ENCODE data around the gene CUL4A. TPM values are rescaled to one million over a fixed set of nuclear protein-coding genes. Genes with fewer than 3 reads are reported as not detected.

The CUL4A gene
- total RNA-seq, 2 experiments from 2014 or later, result 54.6 to 56.6 TPM

DNA sequence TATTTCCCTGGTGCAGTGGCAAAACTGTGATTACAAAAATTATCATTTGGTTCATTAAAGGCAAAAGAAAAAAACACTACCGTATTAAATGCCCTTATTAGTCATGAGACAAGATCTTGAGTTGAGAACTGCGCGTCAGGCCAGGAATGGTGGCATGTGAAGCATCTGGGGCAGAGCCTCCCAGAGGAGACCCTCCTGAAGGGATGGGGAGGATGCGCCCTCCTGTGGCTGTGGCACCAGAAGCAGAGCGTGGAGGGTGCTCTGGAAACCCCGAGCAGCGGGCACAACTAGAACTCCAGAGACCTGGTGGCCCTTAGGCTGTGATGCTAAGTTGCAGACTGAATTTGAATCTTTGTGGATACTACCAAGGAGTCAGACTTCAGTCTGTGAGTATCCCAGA lies 11.5 kb downstream of the CUL4A start:
- H3K9me3 ChIP-seq (ENCODE audit: control insufficient read depth in 1 of 2, insufficient read depth in 1 of 2, low read length in 2 of 2), result no peaks in the 10 kb centered on the region
- Mint-ChIP-seq H3K36me3 (ENCODE audit: low read depth) (peaks cover 66% of the 10 kb centered on the region), H3K27ac (no peak overlapping the region), H3K27me3 (no peaks in the 10 kb centered on the region), H3K4me1 (ENCODE audit: low read depth) (peaks cover 18% of the 10 kb centered on the region), H3K9me3 (no peaks in the 10 kb centered on the region), H3K4me3 (no peak overlapping the region)
- no peak overlapping the region for H3K4me3 ChIP-seq (ENCODE audit: low read length)
- ChIA-PET CTCF (interaction anchor here (0.5 kb wide), 1 partner anchor 336 kb away, joined by 3 read pairs; no protein-coding TSS in a partner anchor), POLR2A (interaction anchor here (1.4 kb wide), 1 partner anchor 11 kb away, joined by 4 read pairs; the partner anchor contains the start of gene CUL4A)
- ATAC-seq (ENCODE audit: poor library complexity) (peak; percentile 54), DNase-seq (peak in 11 of 14 experiments; percentile 3 to 57 (median 22))
- no peak overlapping the region for H3K27ac ChIP-seq (ENCODE audit: low read depth in 1 of 2, low read length in 2 of 2)
- H3K27me3 ChIP-seq (ENCODE audit: control insufficient read depth in 1 of 2, insufficient read depth in 2 of 2, low read length in 2 of 2), result no peaks in the 10 kb centered on the region
- TF ChIP-seq, protein P1, sequence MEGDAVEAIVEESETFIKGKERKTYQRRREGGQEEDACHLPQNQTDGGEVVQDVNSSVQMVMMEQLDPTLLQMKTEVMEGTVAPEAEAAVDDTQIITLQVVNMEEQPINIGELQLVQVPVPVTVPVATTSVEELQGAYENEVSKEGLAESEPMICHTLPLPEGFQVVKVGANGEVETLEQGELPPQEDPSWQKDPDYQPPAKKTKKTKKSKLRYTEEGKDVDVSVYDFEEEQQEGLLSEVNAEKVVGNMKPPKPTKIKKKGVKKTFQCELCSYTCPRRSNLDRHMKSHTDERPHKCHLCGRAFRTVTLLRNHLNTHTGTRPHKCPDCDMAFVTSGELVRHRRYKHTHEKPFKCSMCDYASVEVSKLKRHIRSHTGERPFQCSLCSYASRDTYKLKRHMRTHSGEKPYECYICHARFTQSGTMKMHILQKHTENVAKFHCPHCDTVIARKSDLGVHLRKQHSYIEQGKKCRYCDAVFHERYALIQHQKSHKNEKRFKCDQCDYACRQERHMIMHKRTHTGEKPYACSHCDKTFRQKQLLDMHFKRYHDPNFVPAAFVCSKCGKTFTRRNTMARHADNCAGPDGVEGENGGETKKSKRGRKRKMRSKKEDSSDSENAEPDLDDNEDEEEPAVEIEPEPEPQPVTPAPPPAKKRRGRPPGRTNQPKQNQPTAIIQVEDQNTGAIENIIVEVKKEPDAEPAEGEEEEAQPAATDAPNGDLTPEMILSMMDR (IDR thresholded peaks at IDR 0.05), result peak; percentile 10
- H3K4me1 ChIP-seq (ENCODE audit: insufficient read depth, low read length), result peaks cover 11% of the 10 kb centered on the region
- intact Hi-C loops (cut with DNase I, micrococcal nuclease), result loop anchor here in 1 of 2 experiments (5.0 kb wide), 1 partner anchor 279 kb away; no protein-coding TSS in a partner anchor
- H3K36me3 ChIP-seq (ENCODE audit: insufficient read depth, low read length), result peaks cover 64% of the 10 kb centered on the region

DNA sequence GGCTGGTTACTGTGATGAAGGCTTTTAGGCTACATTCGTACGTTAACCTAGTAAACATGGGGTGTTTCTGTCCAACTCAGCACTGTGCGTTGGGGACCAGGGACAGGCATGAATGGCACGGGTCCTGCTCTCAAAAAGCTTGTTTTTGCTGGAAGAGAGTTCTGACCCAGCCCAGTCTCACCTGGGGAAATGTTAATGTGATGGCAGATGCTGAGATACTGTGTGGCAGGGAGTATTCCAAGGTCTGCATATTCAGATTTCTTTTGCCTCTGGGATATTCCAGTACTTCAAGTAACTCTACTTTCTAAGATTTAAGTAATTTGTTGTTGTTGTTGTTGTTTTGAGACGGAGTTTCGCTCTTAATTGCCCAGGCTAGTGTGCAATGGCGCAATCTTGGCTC lies 13.7 kb downstream of the CUL4A start:
- ATAC-seq (ENCODE audit: poor library complexity) (no peak), DNase-seq (no peak)
- Mint-ChIP-seq H3K9me3 (no peaks in the 10 kb centered on the region), H3K4me3 (no peak overlapping the region), H3K27ac (no peak overlapping the region), H3K4me1 (ENCODE audit: low read depth) (peaks cover 18% of the 10 kb centered on the region), H3K27me3 (no peaks in the 10 kb centered on the region), H3K36me3 (ENCODE audit: low read depth) (peaks cover 84% of the 10 kb centered on the region)
- H3K4me3 ChIP-seq (ENCODE audit: low read length), result no peak overlapping the region
- TF ChIP-seq, protein P1 (IDR thresholded peaks at IDR 0.05), result no peak
- ChIA-PET CTCF (no interaction called here), POLR2A (no interaction called here)
- H3K4me1 ChIP-seq (ENCODE audit: insufficient read depth, low read length), result peaks cover 4% of the 10 kb centered on the region
- intact Hi-C loops (cut with DNase I, micrococcal nuclease), result loop anchor here in 1 of 2 experiments (5.0 kb wide), 1 partner anchor 281 kb away; no protein-coding TSS in a partner anchor
- no peak overlapping the region for H3K27ac ChIP-seq (ENCODE audit: low read depth in 1 of 2, low read length in 2 of 2)
- no peaks in the 10 kb centered on the region for H3K9me3 ChIP-seq (ENCODE audit: control insufficient read depth in 1 of 2, insufficient read depth in 1 of 2, low read length in 2 of 2)
- H3K27me3 ChIP-seq (ENCODE audit: control insufficient read depth in 1 of 2, insufficient read depth in 2 of 2, low read length in 2 of 2), result no peaks in the 10 kb centered on the region
- peaks cover 83% of the 10 kb centered on the region for H3K36me3 ChIP-seq (ENCODE audit: insufficient read depth, low read length)

DNA sequence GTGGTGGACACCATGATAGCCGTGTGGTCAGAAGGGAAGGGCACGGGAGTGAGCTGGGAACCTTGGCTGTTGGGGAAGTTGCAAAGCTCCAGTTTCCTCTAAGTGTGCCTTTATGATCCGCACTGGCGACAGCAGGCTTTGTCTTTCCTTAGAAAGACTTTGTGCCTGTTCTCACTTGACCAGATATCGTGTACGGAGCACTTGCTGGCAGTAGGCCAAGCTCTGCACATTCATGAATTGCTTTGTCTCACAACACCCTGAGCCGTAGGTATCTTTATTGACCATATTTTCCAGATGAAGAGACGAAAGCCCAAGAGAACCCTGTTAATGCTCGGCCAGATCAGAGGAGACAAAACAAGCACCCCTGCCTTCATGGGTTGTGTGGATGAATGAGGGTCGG lies 15.1 kb downstream of the CUL4A start:
- Histone ChIP-seq H3K4me1 (ENCODE audit: insufficient read depth, low read length) (peaks cover 4% of the 10 kb centered on the region), H3K4me3 (ENCODE audit: low read length) (no peak overlapping the region), H3K9me3 (ENCODE audit: control insufficient read depth in 1 of 2, insufficient read depth in 1 of 2, low read length in 2 of 2) (no peaks in the 10 kb centered on the region), H3K27ac (ENCODE audit: low read depth in 1 of 2, low read length in 2 of 2) (no peak overlapping the region), H3K36me3 (ENCODE audit: insufficient read depth, low read length) (peaks cover 85% of the 10 kb centered on the region), H3K27me3 (ENCODE audit: control insufficient read depth in 1 of 2, insufficient read depth in 2 of 2, low read length in 2 of 2) (no peaks in the 10 kb centered on the region)
- Mint-ChIP-seq H3K4me1 (ENCODE audit: low read depth) (peaks cover 12% of the 10 kb centered on the region), H3K4me3 (no peak overlapping the region), H3K27me3 (no peaks in the 10 kb centered on the region), H3K36me3 (ENCODE audit: low read depth) (peaks cover 93% of the 10 kb centered on the region), H3K9me3 (no peaks in the 10 kb centered on the region), H3K27ac (no peak overlapping the region)
- POLR2A ChIA-PET, result no interaction called here
- CTCF ChIA-PET, result no interaction called here
- TF ChIP-seq, protein P1 (IDR thresholded peaks at IDR 0.05), result no peak
- DNase-seq (no peak), ATAC-seq (ENCODE audit: poor library complexity) (no peak)
- intact Hi-C loops (cut with DNase I, micrococcal nuclease), result loop anchor here in 1 of 2 experiments (5.0 kb wide), 1 partner anchor 282 kb away; no protein-coding TSS in a partner anchor
